Head of caudate nucleus (tissue), 42 donors: ENCODE data around the gene LPAR5.

Experiments used
- DNase-seq, 42 donors: peaks; one replicate each; pipeline versions ENCODE4 v3.0.0 to v3.0.0-alpha.2; 2020 to 2021; ENCODE audit warnings: mixed read lengths in 7 of 42
- intact Hi-C: fragments of 100-400 bp; cut with DNase I; formaldehyde crosslinking; loops from one replicate; pipeline ENCODE4 v1.15.0; 2022

The LPAR5 gene

DNA sequence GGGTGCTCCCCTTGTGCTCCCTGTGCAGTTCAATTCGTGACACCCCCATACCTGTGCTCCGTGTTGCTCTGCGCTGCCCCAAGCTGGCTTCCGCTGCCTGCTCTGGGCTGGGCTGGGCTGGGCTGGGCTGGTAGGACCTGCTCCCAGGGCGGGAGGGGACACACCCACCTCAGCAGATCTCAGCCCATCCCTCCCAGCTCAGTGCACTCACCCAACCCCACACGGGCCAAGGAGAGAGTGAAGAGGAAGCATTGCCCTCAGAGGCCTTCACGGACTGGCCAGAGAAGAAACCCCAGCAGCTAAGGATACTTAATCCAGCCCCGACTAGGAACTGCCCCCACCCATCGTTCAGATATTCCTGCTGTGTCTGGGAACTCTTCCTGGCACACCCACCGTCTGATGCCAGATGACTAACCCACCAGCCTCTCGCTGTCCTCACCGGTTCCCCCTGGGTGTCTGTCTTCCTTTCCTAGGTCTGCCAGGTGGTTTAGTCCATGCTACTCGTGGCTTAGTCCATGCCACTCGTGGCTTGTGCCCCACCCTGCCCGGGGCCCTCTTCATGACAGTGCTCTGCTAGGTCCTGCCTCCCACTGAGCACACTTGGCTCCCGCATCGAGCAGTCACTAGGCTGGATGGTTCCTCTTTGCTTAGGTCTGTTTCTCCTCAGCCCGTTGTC is at the start of gene LPAR5:
Gene LPAR5 (minus strand): TSS at position 104 of the 676 bp plus-strand sequence. CDS start 14,711 bp downstream, outside the sequence.
- intact Hi-C loops: no loop called here
- peak in 13 of 42 donors; percentile 23 to 62 (median 37) for DNase-seq

GRCh38 chr12:6684609-6685008 is 48.9 kb upstream of the LPAR5 start:
- intact Hi-C loops: loop anchor here (5.0 kb wide), 1 partner anchor 72 kb away; no protein-coding TSS in a partner anchor
- peak in 19 of 42 donors; percentile 14 to 69 (median 45) for DNase-seq

DNA sequence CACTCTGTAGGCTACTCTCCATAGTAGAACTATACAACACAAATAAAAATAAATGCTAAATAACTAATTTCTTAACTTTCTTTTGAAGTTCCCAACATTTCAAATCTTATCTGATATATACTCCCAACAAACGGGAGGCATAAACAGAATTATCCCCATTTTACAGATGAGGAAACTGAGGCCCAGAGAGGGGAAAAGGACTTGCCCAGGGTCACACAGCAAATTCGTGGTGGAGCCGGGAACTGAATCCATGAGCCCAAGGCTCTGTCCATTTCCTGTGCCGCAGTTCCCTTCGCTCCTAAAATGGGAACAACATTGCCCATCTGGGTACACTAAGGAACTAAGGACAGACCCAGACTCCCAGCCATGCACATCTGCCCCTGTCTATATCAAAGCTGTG is 41.2 kb upstream of the LPAR5 start:
- intact Hi-C loops: no loop called here
- no peak for DNase-seq

- no peak for DNase-seq
- intact Hi-C loops: no loop called here
Measured at GRCh38 chr12:6672143-6672542, 36.4 kb upstream of the LPAR5 start.

GRCh38 chr12:6667559-6668210 is 31.9 kb upstream of the LPAR5 start:
- peak in 22 of 42 donors; percentile 25 to 71 (median 40) for DNase-seq
- intact Hi-C loops: no loop called here

DNA sequence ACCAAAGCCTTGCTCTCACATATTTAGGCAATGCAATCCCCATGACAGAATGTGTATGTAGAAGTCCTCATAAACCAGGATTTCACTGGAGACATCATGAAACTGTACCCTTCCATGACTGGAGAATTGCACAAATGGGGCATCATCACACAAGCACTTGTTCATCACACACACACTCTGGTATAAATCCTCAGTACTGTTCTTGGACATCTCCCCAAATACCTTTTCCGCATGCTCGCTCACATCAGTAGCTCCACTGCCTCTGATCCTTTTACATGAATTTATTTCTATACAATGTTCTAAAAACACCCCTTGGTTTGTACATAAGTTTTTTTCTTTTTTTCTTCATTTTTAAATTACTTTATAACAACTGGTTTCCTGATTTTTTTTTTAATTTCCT is 30.5 kb upstream of the LPAR5 start:
- no peak for DNase-seq
- intact Hi-C loops: no loop called here

- intact Hi-C loops: loop anchor here (5.0 kb wide), 1 partner anchor 48 kb away; no protein-coding TSS in a partner anchor
- no peak for DNase-seq
Measured at GRCh38 chr12:6664902-6665301, 29.1 kb upstream of the LPAR5 start.

GRCh38 chr12:6662906-6663742 is 27.4 kb upstream of the LPAR5 start, which contains the start of gene ING4:
Gene ING4, minus strand, starts transcription at chr12:6663119. Its CDS starts 18 bp downstream, at chr12:6663101.
- DNase-seq: peak; percentile 93 to 100 (median 98)
- intact Hi-C loops: loop anchor here (1.0 to 5.0 kb wide), 3 partner anchors 26 to 60 kb away; partner anchors contain the start of gene ZNF384

DNA sequence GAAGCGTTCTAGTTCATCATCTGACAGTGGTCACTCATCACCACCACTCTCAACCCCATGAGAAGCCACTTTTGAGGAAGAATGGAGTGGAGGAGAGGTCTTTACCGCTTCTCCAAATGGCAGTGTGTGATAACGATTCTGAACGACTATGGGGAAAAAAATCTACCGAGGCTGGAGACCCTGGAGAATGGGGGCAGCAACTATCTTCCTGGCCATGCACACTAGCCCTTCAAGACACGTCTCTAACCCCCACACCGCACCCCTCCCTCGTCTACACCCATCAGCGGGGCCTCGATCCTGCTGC is 26.8 kb upstream of the LPAR5 start:
- DNase-seq: no peak
- intact Hi-C loops: loop anchor here (2.0 to 5.0 kb wide), 2 partner anchors 45 to 60 kb away; no protein-coding TSS in a partner anchor

- DNase-seq: no peak
Measured at GRCh38 chr12:6653987-6654386, 18.2 kb upstream of the LPAR5 start.

GRCh38 chr12:6653342-6653741 is 17.6 kb upstream of the LPAR5 start:
- intact Hi-C loops: no loop called here
- DNase-seq: no peak

More at GRCh38 chr12:6653987-6654386, 18.2 kb upstream of the LPAR5 start:
- intact Hi-C loops: no loop called here

- intact Hi-C loops: no loop called here
Measured at GRCh38 chr12:6652391-6652790, 16.6 kb upstream of the LPAR5 start.

DNA sequence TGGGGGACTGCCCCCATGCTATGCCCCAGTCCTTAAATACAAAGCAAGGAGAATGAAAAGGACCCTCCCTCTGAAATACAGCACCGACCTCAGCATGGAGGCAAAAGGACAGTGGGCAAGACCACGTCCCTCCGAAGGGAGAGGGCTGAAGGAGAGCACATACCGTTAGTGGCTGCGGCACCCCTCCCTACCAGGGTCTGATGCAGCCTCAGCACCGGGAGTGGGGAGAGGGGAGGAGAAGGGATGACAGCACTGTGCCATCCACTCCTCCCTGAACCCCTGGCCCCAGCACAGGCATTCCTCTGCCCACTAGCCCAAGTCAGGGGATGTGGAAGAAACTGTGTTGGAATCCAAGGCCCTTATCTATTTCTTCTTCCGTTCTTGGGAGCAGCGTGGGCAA is 15.1 kb upstream of the LPAR5 start:
- intact Hi-C loops: no loop called here
- no peak for DNase-seq

More at GRCh38 chr12:6652391-6652790, 16.6 kb upstream of the LPAR5 start:
- no peak for DNase-seq

- intact Hi-C loops: no loop called here
- peak; percentile 31 to 84 (median 70) for DNase-seq
Measured at GRCh38 chr12:6647083-6647604, 11.4 kb upstream of the LPAR5 start, which contains the start of gene ACRBP. Gene ACRBP, minus strand, starts transcription at chr12:6647432. Its CDS starts 66 bp downstream, at chr12:6647366.

GRCh38 chr12:6646276-6647082 is 10.7 kb upstream of the LPAR5 start:
- DNase-seq: peak in 1 of 42 donors; percentile 21
- intact Hi-C loops: no loop called here

- DNase-seq: peak in 37 of 42 donors; percentile 26 to 79 (median 56)
- intact Hi-C loops: no loop called here
Measured at GRCh38 chr12:6644903-6645302, 9.1 kb upstream of the LPAR5 start.

- intact Hi-C loops: no loop called here
- peak in 5 of 42 donors; percentile 15 to 28 (median 17) for DNase-seq
Measured at GRCh38 chr12:6644257-6644596, 8.5 kb upstream of the LPAR5 start.

- DNase-seq: peak in 9 of 42 donors; percentile 20 to 56 (median 38)
- intact Hi-C loops: no loop called here
Measured at GRCh38 chr12:6643569-6644256, 8.0 kb upstream of the LPAR5 start.
